ENCODE data around the gene FSHR.

FSHR gene

DNA sequence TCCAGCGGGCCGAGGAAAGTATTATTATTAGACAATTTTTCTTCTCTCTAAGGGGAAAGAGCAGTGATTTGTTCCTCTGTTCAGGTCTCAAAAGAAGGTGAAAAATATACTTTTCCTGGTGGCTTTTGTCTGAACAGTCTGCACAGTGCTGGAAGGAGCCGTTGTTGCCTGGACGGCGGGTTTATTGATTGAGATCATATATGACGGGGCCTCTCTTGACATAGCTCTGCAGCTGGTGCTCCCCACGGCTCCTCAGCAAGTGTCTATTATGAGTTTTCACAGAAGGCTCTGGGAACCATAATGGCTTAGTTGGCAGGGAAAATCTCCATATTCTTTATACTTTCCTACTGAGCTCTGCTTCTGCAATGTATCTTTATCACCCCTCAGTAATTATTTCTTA, 42.9 kb downstream of the FSHR start:
- no peak for DNase-seq (ENCODE audit: low read depth in 2 of 2)

DNA sequence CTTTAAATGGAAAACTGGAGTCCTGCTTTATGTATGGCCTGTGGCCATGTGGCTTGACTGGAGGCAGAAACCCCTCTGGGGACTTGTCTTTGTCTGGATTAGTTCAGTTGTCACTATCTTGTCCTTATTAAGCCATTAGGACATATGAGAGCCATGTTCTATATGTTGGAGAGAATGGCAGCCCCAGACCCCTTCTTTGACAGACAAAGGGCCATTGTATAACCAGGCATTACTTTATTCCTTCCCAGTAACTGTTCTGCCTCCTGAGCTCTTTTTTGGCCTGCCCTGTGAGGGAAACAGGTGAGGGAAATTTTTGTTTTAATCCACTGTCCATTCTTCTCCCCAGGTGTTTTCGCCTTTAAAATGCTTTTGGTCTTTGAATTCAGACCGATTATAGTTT, 43.3 kb downstream of the FSHR start:
- DNase-seq (ENCODE audit: low read depth in 2 of 2) = no peak

DNA sequence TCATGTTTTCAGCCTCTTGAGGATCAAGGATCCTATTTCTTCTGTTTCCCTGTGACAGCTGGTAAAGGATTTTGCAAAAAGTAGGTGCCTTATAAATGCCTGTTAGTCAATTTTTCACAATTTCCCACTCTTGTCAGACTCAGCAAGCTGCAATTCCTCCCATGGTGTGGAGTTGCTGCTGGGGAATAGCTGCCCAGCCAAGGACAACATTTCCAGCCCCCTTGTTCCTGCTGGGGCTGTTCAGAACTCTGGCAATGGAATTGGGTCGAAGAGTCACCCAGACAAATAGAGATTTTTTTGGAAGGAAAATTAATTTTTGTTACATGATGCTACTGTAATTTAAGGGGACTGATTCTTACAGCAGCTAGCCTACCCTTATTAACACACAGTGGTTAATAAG, 43.7 kb downstream of the FSHR start:
- DNase-seq (ENCODE audit: low read depth in 2 of 2) = no peak

DNA sequence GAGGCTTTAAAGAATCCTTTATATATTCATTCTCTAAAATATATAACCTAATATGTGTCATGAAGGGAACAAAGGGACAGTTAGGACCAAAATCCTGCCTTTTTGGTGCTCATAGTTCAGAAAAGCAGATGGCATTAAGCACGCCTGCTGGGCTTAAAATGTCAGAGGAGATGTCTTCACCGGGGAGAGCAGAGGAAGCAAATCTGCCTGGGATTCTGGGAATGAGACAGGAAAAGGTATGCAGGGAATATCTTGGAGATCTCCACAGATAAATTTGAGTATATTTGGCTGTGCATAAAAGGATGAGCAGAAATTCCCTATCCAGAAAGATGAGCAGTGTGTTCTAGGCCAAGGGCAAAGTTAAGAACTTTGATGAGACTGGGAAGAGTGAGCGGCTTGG, 45.5 kb downstream of the FSHR start:
- DNase-seq (ENCODE audit: low read depth in 2 of 2) = no peak

DNA sequence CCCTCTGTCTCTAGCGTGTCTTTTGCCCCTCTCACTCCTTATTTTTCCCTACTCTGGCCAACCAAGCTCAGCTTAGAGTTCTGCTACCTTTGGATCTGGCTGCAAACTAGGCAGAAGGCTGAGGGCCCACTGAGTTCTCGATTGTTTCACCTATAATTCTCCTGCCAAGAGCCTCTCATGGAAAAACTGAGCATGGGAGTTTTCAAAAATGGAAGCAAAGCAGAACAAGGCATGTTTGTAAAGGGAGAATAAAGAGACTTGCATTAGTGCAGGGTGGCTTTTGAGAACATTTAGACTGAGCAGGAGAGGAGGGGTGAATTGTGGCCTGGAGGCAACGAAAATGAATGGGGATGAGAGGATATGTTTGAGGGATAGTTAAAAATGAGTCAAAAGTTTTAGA, 45.9 kb downstream of the FSHR start:
- DNase-seq (ENCODE audit: low read depth in 2 of 2) = no peak

DNA sequence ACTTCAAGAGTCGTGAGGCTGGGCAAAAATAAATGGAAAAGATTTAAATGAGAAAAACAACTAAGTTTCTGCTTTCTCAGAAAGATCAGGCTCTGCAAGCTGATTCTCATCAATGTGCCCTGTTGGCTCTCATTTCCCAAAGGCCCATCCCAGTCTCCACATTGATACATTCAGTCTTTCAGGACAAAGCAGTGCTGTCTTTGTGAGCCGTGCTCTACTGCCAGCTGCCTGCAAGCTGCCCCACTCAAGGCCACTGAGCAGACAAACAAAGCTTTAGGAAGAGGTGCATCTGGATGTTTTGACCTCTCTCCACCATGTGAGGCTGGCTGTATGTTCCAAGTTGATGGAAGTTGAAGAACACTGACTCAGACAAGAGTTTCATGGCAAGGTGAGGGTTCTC, 48.8 kb downstream of the FSHR start:
- no peak for DNase-seq (ENCODE audit: low read depth in 2 of 2)

DNA sequence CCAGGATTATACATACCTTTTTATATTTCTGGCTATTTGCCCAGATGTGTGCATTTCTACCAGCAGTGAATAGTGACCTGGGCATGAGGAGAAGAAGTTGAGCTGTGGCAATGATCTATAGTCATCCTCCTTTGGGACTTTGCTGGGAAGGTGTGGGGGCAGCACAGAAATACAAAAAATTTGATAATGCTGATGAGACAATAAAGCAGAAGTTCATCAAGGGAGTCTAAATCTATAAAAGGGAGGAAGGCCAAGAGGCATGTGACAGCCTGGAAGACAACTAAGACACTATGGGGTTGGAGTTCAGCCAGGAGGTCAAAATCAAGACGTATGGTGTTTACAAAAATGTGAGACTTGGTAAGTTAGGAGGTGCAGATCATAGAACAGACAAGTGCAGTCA, 52.2 kb downstream of the FSHR start:
- DNase-seq (ENCODE audit: low read depth in 2 of 2) = no peak

DNA sequence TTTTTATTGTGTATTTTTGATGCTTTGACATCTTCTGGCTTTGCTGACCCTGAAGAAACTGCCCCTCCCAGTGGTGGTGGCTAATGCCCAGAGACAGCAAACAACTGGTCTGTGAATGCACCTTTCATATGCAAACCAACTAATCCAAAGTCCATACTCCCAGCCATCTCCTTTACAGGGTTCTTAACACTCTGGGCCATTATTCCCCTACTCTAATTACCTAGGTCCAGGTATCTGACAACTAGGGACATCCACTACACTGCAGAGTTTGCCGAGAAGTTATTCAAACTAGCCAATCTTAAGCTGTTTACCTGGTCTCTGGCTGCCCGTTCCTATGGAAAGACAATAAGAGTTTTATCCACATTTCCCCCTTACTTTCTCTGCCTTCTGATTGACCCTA, 73.6 kb downstream of the FSHR start:
- no peak for DNase-seq (ENCODE audit: low read depth in 2 of 2)

DNA sequence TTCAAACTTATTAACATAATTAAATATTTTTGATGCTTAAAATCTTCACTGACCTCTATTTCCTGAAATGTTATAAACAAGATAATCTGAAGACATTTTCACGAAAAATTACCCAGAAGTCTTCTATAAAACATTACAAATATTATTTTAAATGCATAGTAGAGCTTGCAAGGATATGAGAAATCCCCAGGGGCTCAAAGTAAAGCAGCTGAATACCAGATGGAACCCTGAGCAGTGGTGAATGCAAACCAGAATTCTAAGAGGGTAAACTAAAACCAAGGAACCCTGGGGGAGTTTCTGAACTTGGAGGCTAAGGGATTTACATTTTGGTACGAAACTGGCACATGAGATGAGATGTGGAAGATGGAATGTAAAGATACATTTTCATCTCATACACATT, 83.6 kb downstream of the FSHR start:
- no peak for DNase-seq (ENCODE audit: low read depth in 2 of 2)

DNA sequence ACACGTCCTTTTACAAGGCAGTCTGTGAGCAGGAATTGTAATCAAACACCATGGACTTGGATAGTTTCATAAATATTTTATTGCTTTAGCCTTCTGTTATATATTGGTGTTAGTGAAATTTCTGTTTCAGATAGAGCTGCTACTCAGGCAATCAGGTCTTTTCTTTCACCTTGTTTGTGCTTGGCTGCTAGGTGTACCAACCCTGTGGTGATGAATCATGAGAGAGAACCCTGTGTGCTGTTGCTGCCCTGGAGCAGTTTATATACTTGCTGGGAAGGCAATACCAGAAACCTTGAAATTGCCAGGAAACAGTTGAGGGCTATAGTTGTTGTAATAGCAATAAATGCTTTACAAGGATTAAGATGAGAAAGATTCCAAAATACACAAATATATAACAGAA, 84.5 kb downstream of the FSHR start:
- no peak for DNase-seq (ENCODE audit: low read depth in 2 of 2)

GRCh38 chr2:49068613-49069012, 85.7 kb downstream of the FSHR start:
- DNase-seq (ENCODE audit: low read depth in 2 of 2) = no peak

DNA sequence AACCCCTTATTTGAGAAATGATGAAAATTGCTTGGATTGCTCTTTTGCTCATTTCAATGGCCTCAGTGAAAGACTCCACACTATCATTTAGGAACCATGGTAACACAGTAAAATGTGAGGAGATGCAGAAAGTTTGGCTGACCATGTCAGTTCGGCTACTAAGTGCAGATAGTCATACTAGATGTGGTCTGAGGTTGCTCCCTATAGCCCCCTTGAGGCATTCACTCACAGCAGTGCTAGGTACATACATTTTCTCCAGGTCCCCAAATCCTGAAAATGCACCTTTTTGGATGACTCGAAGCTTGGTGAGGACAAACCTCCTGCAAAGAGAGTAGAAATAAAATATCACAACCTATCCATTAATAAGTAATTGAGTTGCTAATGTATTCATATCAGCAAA, 86.3 kb downstream of the FSHR start:
- DNase-seq (ENCODE audit: low read depth in 2 of 2) = no peak

- no peak for DNase-seq (ENCODE audit: low read depth in 2 of 2)
Observed at GRCh38 chr2:49053156-49053555, 101.2 kb downstream of the FSHR start.

DNA sequence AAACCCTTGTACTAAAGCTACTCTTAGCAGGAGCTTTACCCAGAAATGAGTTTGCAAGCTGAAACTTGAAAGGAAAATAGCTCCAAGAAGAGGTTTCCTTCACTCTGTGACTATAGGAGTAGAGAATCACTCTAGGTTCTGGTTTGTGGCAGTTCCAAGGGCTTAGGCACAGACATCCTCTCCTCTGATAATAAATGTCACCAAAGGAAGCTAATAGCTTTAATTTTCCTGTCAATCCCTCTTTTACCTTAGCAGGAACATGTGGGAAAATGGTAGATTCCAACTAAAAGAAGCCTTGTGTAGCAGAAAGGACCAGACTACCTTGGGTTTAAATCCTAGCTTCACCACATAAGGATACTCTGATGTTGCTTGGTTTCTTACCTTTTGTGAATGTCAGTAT, 104.0 kb downstream of the FSHR start:
- DNase-seq (ENCODE audit: low read depth in 2 of 2) = no peak

- no peak for DNase-seq (ENCODE audit: low read depth in 2 of 2)
Observed at GRCh38 chr2:49049161-49049560, 105.2 kb downstream of the FSHR start.

DNA sequence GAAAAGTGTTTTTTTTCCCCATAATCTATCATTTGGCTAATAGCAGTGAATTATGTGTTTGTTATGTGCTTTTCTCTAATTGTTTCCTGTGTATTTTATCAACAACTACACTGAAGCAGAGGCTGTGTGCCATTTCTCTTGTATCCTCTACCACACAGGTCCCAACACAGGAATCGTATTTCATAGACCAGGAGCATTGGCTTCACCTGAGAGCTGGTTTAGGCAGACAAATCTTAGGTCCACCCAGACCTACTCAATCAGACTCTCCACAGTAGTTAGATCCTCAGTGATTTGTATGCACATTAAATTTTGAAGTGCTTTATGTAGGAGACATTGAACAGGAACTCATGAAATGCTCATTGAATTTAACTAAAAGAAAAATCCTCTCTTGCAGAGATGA, 109.2 kb downstream of the FSHR start:
- no peak for DNase-seq (ENCODE audit: low read depth in 2 of 2)

- no peak for DNase-seq (ENCODE audit: low read depth in 2 of 2)
Observed at GRCh38 chr2:49044350-49045079, 109.8 kb downstream of the FSHR start.

DNA sequence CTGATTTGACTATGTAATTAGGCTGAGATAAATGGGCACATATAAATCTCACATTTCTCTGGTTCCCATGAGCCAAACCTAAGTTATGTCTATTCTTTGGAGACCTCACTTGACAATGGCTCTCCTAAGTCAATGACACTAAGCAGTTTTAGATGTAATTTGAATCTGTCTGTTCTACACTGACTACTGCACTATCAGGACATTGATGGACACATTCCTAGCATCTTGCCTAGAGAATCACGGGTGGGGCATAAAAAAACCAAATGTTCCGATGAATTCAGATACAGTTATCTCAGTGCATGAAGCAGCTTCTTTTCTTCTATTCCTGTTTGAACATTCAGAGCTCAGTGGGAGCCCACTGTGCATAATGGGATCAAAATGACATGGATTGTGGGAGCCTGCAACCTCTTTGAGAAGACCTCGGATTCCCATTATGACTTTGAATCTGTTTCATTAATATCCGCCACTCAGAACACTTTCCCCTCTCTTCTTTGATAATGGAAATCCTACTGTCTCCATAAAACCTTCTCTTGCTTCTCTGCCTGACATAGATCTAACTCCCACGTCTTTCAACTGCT, 110.8 kb downstream of the FSHR start:
- DNase-seq (ENCODE audit: low read depth in 2 of 2) = no peak

DNA sequence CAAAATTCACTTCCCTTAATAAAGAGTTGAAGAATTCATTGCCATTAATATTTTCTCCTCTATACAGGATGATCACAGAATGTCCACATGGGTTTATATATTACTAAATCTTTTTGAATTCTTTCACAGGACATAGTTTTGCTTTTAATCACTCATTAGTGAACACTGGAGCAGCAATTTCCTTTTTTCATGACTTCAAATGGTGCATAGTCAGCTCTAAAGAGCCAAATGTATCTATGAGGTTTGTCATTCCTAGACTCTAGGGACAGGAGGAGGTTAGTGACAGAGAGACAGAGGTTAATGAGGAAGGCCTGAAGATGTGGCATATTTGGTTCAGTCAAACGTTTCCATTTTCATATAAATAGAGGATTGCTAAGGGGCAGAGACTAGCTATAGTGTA, 111.8 kb downstream of the FSHR start:
- no peak for DNase-seq (ENCODE audit: low read depth in 2 of 2)

GRCh38 chr2:49041061-49041460, 113.3 kb downstream of the FSHR start:
- no peak for DNase-seq (ENCODE audit: low read depth in 2 of 2)

DNA sequence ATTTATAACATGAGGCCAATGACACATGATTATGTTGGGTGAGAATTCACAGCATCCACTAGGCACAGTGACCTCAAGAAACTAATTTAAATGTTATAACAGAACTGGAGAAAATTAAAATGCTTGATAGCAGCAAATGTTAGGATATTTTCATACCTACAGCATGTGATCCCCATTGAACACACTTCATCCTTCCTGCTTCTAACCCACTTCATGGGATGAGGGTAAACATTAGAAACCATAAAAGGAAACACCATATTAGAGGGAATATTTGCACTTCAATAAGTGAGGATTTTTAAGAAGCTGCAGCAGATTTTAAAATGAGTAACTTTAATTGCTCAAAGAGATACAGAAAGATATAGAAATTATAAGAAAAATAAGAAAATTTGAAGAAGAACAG, 117.1 kb downstream of the FSHR start:
- no peak for DNase-seq (ENCODE audit: low read depth in 2 of 2)

DNA sequence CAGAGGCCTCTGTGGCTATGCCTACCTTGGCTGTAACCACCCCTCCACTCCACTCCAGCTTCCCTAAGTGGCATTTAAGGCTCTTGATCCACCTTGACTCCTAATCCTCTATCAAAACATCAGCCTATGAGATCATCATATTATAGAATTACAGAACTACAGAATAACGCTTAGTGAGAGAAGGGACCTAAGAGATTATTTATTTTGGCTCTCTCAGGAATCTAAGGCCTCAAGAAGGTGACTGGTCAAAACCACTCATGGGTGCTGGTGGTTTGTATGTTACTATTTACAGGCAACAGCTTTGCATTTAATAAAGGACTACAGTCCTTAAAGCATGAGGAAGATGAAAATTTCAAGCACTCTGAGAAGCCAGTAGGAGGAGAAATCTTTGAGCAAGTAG, 118.8 kb downstream of the FSHR start:
- DNase-seq (ENCODE audit: low read depth in 2 of 2) = no peak

DNA sequence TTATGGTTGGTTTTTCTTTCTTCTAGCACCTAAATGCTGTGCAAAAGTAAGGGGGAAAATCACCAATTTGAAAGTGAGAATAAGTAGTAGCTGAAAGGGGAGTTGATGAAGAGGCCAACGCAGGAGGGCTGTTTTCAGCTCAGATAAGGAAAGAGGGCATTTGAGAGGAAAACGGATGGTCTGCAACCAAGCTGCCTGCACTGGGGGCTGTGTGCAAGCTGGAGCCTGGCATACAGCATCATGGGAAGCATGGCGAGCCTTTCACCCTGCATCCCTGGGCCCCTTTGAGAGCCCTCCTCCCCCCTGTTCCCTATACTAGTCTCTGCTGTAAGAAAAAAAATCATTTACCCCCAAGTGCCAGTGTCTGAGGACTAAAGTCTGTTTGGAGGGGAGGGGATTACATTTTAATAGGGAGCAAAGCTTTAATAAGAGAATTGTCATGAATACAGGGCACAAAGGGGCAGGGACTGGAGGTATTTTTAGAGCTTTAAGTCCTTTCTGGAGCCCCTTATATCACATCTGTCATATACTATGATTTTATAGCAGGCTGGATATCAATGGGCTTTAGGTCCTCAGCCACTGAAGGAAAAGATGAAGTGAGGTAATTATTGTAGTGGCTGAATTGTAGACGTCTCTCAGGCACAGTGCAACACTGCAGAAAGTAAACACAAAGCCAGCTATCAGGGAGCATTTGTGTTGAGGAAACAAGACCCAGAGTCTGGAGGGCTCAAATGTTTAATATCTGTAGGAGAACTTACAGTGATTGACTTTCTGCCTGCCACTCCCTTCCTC, 120.7 kb downstream of the FSHR start:
- no peak for DNase-seq (ENCODE audit: low read depth in 2 of 2)
